Activated CD4-positive, alpha-beta T cell treated with anti-CD3 and anti-CD28 coated beads, Interleukin-2, amount 10 ng/mL, durations not matched to agents 24 days and 14 days (primary cell): ENCODE data around the gene LDLRAD4. TPM values are rescaled to one million over a fixed set of nuclear protein-coding genes. Genes with fewer than 3 reads are reported as not detected.

Source experiments
- DNase-seq: peaks from one replicate; pipeline ENCODE4 v3.0.0; 2022
- H3K27ac Mint-ChIP-seq: one replicate; pipeline ENCODE4 v1.8.0; 2022; ENCODE audit warnings: mild to moderate bottlenecking, mixed read lengths
- H3K27me3 Mint-ChIP-seq: one replicate; pipeline ENCODE4 v1.8.0; 2022; ENCODE audit warnings: mixed read lengths
- H3K36me3 Mint-ChIP-seq: one replicate; pipeline ENCODE4 v1.8.0; 2022; ENCODE audit warnings: low read depth, mild to moderate bottlenecking, mixed read lengths
- H3K4me1 Mint-ChIP-seq: one replicate; pipeline ENCODE4 v1.8.0; 2021; ENCODE audit warnings: mixed read lengths
- H3K4me3 Mint-ChIP-seq: one replicate; pipeline ENCODE4 v1.8.0; 2022; ENCODE audit warnings: mild to moderate bottlenecking, moderate library complexity, mixed read lengths
- H3K9me3 Mint-ChIP-seq: one replicate; pipeline ENCODE4 v1.8.0; 2021; ENCODE audit warnings: mixed read lengths
- intact Hi-C: fragments of 100-400 bp; cut with micrococcal nuclease; formaldehyde crosslinking; loops from one replicate; pipeline ENCODE4 v1.15.1; 2023
- total RNA-seq: library from RNA; stranded (reverse); gene quantifications from 2 replicates; pipeline ENCODE4 v1.2.3, GENCODE V29; 2022

LDLRAD4 gene
- total RNA-seq, 1 donor from 2014 or later, result 36.5 TPM

GRCh38 chr18:13226533-13227144 is 8.1 kb downstream of the LDLRAD4 start:
- intact Hi-C loops, result no loop called here
- H3K36me3 Mint-ChIP-seq, result peaks cover 6% of the 10 kb centered on the region
- no peak for DNase-seq
- no peak overlapping the region for H3K4me3 Mint-ChIP-seq
- no peaks in the 10 kb centered on the region for H3K9me3 Mint-ChIP-seq
- H3K4me1 Mint-ChIP-seq, result peaks cover 4% of the 10 kb centered on the region
- no peak overlapping the region for H3K27ac Mint-ChIP-seq
- no peaks in the 10 kb centered on the region for H3K27me3 Mint-ChIP-seq

DNA sequence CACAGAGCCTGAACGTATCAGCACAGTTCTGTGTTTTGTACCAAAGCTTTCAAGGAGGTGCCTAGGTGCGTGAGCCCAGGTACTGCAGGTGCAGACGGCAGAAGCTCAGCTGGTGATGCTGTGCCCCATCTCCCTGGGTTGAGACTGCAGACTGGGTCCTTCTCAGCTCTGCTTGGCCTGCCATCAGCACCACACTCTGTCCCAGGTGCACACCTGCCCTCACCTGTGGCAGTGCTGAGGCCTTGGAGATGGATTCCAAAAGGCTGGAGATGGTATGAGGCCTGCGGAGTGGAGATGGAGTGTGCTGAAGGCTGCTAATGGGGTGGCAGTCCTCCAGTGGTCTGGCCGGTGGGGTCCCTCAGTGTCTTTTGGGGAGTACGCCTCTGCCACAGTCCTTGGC is 9.3 kb downstream of the LDLRAD4 start:
- intact Hi-C loops, result no loop called here

DNA sequence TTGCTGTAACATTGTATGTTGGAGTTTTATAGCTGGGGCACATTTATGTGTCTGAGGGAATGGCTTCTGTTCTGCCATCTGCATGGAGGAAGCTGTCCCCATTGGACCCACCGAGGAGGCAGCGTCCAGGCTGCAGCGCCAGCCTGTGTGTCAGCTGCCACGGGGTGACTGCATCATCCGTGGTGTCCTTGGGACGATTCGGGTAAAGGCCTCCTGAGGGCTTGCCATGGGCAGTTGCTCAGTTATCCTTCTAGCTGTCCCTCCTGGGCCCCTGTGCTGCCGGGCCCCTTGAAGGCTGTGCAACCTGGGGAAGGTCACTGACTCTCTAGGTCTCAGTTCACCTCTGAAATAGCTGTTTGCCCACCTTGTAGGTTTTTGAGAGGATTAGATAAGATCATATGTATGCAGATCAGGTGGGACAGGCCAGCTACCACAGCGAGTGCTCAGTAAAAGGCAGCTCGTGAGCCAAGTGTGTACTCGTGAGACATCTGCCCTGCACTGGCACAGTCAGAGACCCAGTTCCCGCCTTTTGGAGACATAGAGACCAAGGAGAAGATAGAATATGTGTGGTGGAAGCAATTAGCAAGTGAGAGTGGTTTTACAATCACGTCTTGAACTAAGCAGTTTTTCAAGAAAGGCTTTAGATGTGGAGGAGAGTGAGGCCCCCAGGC is 10.6 kb downstream of the LDLRAD4 start:
- DNase-seq, result no peak
- Mint-ChIP-seq H3K27me3 (no peaks in the 10 kb centered on the region), H3K9me3 (no peaks in the 10 kb centered on the region), H3K4me3 (no peak overlapping the region), H3K4me1 (peaks cover 2% of the 10 kb centered on the region), H3K27ac (no peak overlapping the region), H3K36me3 (peaks cover 5% of the 10 kb centered on the region)
- intact Hi-C loops, result no loop called here

More for the DNA sequence above, 9.3 kb downstream of the LDLRAD4 start:
- peaks cover 5% of the 10 kb centered on the region for H3K36me3 Mint-ChIP-seq
- no peak for DNase-seq
- no peak overlapping the region for H3K4me3 Mint-ChIP-seq
- peaks cover 2% of the 10 kb centered on the region for H3K4me1 Mint-ChIP-seq
- H3K9me3 Mint-ChIP-seq, result no peaks in the 10 kb centered on the region
- H3K27ac Mint-ChIP-seq, result no peak overlapping the region
- H3K27me3 Mint-ChIP-seq, result no peaks in the 10 kb centered on the region

DNA sequence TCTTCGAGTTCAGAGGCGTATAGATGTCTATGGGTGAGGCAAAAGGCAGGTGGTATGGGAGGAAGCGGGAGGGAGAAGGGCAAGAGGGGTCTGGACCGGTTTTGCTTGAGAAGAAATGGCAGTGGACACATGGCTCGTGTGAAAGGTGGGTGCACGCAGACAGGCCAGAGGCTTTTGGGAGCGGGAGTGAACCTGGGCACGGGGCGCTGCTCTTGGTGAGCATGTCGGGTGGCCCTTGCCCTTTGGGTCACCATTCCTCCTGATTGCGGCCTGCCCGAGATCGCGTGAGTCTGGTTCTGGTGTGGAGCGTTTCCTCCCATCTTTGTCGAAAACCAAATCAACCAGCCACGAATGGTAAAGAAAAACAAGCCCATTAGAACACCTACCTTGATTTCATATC is 12.6 kb downstream of the LDLRAD4 start:
- Mint-ChIP-seq H3K27ac (no peak overlapping the region), H3K4me1 (peaks cover 2% of the 10 kb centered on the region), H3K36me3 (peaks cover 5% of the 10 kb centered on the region), H3K9me3 (no peaks in the 10 kb centered on the region), H3K27me3 (no peaks in the 10 kb centered on the region), H3K4me3 (no peak overlapping the region)
- no peak for DNase-seq
- intact Hi-C loops, result no loop called here

DNA sequence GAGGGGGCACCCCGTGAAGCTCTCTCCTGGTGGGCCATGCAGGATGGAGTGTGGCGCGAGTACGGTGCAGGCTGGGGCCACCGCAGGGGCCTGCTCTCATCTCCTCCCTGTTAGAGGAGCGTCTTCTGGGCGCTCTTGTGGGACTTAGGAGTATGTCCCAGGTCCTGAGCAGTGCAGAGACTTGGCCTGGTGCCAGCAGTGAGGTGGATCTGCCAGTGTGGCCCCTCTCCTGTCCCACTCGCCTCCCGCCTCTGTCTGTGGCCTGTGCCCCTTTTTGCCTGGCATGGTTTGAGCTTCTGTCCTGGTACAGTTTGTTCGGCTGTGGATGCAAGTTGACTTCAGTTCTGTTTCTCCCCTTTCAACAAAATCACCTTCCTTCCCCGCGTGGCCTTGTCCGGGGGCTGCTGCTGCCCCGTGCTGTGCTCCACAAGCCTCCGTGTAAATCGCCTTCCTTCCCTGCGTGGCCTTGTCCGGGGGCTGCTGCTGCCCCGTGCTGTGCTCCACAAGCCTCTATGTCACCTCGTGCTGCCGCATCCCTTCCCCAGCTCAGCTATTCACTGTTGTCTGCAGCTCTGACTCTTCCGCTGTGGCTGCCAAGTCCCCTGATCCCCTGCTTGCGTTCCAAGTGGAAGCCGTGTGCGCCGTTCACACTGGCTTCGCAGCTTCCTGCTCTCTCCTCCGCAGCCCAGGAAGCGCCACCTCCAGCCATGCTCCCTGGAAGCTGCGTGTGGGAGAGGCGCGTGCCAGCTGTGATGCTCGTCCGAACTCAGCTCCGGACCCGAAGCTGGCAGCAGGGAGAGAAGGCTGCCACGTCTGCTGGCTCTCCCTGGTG is 13.7 kb downstream of the LDLRAD4 start:
- DNase-seq, result no peak
- Mint-ChIP-seq H3K27ac (no peak overlapping the region), H3K9me3 (no peaks in the 10 kb centered on the region), H3K36me3 (peaks cover 3% of the 10 kb centered on the region), H3K4me1 (peaks cover 2% of the 10 kb centered on the region), H3K27me3 (no peaks in the 10 kb centered on the region), H3K4me3 (no peak overlapping the region)
- intact Hi-C loops, result no loop called here

- no peak overlapping the region for H3K27ac Mint-ChIP-seq
- no peaks in the 10 kb centered on the region for H3K36me3 Mint-ChIP-seq
- H3K4me1 Mint-ChIP-seq, result peaks cover 2% of the 10 kb centered on the region
- intact Hi-C loops, result no loop called here
- H3K4me3 Mint-ChIP-seq, result no peak overlapping the region
- DNase-seq, result no peak
- H3K9me3 Mint-ChIP-seq, result no peaks in the 10 kb centered on the region
- H3K27me3 Mint-ChIP-seq, result no peaks in the 10 kb centered on the region
Measured at GRCh38 chr18:13232971-13233786, 14.6 kb downstream of the LDLRAD4 start.

DNA sequence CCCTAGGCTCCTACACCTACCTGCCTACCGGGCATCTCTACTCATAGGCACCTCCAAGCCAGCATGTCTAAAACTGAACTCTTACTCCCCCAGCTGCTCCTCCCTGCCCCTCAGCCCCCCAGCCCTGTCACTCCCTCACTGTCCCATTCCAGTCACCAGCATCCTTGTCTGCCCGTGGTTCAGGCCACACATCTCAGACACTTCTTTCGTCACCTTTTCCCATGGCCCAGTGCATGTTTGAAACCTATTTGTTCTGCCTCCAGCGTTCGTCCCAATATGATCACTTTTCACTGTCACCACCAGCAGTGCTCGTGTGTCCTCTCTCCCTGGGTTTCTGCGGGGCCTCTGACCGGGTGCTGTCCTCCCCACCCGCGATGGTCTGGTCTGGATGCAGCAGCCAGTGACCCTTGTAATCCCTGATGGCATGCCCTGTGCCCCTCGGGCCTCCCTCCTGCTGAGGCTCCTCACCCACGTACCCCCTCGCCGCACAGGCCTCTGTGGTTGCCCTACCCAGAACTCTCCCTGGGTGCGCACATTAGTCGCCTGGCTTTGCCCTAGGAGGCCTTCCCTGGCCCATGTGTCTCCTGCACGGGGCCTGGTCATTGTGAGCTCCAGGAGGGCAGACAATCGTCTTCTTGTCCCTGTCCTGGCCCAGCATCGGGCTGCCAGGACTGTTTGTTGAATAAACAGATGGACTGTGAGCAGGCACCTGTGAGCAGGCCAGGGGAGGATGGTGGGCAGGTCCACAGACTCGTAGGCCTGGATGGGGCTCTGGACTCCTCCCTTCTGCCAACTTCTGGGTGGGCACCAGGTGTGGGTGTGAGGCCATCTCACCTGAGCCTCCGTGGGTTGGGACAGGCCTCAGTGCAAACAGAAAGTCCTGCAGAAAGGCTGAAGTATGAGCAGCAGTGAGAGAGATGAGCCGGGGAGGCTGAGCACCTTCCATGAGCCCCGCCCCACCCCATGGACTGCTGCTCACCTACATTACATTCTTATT is 15.5 kb downstream of the LDLRAD4 start:
- Mint-ChIP-seq H3K4me1 (peaks cover 2% of the 10 kb centered on the region), H3K4me3 (no peak overlapping the region), H3K36me3 (no peaks in the 10 kb centered on the region), H3K27me3 (no peaks in the 10 kb centered on the region), H3K27ac (no peak overlapping the region), H3K9me3 (no peaks in the 10 kb centered on the region)
- DNase-seq, result no peak
- intact Hi-C loops, result no loop called here

- no peak for DNase-seq
- Mint-ChIP-seq H3K36me3 (no peaks in the 10 kb centered on the region), H3K4me3 (no peak overlapping the region), H3K27ac (no peak overlapping the region), H3K27me3 (no peaks in the 10 kb centered on the region), H3K4me1 (peaks cover 2% of the 10 kb centered on the region), H3K9me3 (no peaks in the 10 kb centered on the region)
- intact Hi-C loops, result no loop called here
Measured at GRCh38 chr18:13235421-13235831, 16.9 kb downstream of the LDLRAD4 start.

DNA sequence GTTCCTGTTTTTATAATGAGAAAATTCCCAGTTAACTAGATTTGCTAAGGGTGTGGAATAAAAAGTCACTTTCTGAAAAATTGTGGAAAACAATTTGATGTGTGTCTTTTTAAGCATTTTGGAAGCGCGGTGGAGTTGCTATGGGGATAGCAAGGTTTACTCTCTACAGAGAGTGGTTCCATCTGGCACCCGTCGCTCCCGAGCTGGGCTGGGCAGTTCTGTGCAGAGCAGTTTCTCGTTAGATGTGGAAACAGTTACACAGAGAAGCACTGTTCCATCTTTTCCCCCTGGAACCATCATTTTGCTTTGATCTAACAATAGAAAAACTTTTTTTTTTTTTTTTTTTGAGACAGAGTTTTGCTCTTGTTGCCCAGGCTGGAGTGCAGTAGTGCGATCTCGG is 17.4 kb downstream of the LDLRAD4 start:
- Mint-ChIP-seq H3K9me3 (no peaks in the 10 kb centered on the region), H3K4me3 (no peak overlapping the region), H3K36me3 (no peaks in the 10 kb centered on the region), H3K27ac (no peak overlapping the region), H3K27me3 (no peaks in the 10 kb centered on the region), H3K4me1 (peaks cover 2% of the 10 kb centered on the region)
- intact Hi-C loops, result no loop called here
- DNase-seq, result no peak

DNA sequence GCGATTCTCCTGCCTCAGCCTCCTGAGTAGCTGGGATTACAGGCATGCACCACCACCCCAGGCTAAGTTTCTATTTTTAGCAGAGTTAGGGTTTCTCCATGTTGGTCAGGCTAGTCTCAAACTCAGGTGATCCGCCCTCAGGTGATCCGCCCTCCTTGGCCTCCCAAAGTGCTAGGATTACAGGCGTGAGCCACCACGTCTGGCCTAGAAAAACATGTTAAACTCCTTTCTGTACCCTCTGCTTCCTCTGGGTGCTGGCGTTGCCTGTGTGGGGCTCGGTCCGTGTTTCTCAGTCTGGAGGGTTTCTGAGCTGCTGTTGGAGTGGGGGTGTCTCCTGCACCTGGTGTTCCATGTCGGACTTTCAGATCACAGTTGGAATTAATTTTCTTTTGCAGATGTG is 17.9 kb downstream of the LDLRAD4 start:
- Mint-ChIP-seq H3K36me3 (no peaks in the 10 kb centered on the region), H3K4me3 (no peak overlapping the region), H3K27ac (no peak overlapping the region), H3K9me3 (no peaks in the 10 kb centered on the region), H3K27me3 (no peaks in the 10 kb centered on the region), H3K4me1 (peaks cover 2% of the 10 kb centered on the region)
- intact Hi-C loops, result no loop called here
- DNase-seq, result no peak

DNA sequence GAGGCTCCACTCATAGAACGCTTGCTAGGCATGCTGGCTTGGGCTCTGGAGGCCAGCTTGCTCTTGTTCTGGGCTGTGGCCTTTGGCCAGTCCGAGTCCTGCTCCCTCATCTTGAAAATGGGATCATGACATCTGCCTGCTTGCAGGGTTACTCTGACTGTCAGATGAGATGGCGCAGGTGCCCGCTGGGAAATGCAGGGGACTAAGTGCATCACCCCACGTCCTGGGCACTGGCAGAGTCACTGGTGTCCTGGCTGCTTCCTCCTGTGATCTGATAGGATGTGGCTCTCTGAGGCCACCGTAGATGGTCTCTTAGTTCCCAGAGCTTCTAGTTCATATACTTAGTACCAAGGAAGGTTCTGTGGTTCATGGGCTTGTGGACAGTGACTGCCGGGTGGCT is 18.5 kb downstream of the LDLRAD4 start:
- Mint-ChIP-seq H3K27ac (no peak overlapping the region), H3K9me3 (no peaks in the 10 kb centered on the region), H3K4me3 (no peak overlapping the region), H3K36me3 (no peaks in the 10 kb centered on the region), H3K27me3 (no peaks in the 10 kb centered on the region), H3K4me1 (peaks cover 2% of the 10 kb centered on the region)
- DNase-seq, result no peak
- intact Hi-C loops, result no loop called here

DNA sequence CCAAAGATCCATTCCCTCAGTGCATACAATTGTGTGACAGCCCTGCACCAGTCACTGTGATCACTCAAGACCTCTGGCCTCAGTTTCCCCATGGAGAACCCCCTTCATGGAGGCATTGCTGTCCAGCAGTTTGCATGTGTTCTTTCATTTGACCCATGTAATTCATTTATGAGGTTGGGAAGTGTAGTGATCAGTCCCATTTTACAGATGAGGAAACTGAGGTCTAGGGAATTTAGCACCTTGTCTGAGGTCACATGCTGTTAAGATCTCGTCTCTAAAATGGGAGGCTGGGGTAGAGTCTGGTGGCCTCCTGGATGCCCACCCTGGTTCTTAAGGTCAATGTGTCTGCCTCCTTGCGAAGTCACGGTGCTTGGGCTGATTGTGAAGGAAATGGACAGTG is 19.1 kb downstream of the LDLRAD4 start:
- DNase-seq, result no peak
- H3K27ac Mint-ChIP-seq, result no peak overlapping the region
- no peaks in the 10 kb centered on the region for H3K27me3 Mint-ChIP-seq
- H3K4me1 Mint-ChIP-seq, result no peaks in the 10 kb centered on the region
- H3K36me3 Mint-ChIP-seq, result no peaks in the 10 kb centered on the region
- no peak overlapping the region for H3K4me3 Mint-ChIP-seq
- intact Hi-C loops, result no loop called here
- no peaks in the 10 kb centered on the region for H3K9me3 Mint-ChIP-seq
